ENCODE data around the gene HCN3. TPM values are rescaled to one million over a fixed set of nuclear protein-coding genes. Genes with fewer than 3 reads are reported as not detected.

Gene HCN3
- total and polyA plus RNA-seq, 2 of the 13 experiments (the other 11 are each of a cell fraction or from before 2014, with no cell fraction given): 2.4 to 10.2 TPM

GRCh38 chr1:155321639-155322503, 44.6 kb downstream of the HCN3 start:
- H3K36me3 ChIP-seq (replicated peaks in 1 of 2; ENCODE audit: control insufficient read depth in 1 of 2, insufficient read depth in 2 of 2, low read length in 2 of 2): peaks cover 6 to 27% of the 10 kb centered on the region in 2 experiments; a peak in 4 of 5 replicates
- TF ChIP-seq ZFX (CRISPR knock-in tag; IDR thresholded peaks at IDR 0.05; ENCODE audit: low read depth) (peak; percentile 33; the same call in 1 of the 2 replicates), NFE2L1 (CRISPR knock-in tag; IDR thresholded peaks at IDR 0.05; ENCODE audit: borderline replicate concordance) (no peak), ZNF263 (CRISPR knock-in tag; IDR thresholded peaks at IDR 0.05) (0 out of 2 replicates have a peak, but pooled peaks have one; percentile 26), ZNF839 (CRISPR knock-in tag; IDR thresholded peaks at IDR 0.05; ENCODE audit: borderline replicate concordance) (peak; percentile 6; the same call in 1 of the 2 replicates), ERF (CRISPR knock-in tag; IDR thresholded peaks at IDR 0.05) (no peak), ZNF350 (CRISPR knock-in tag; IDR thresholded peaks at IDR 0.05; ENCODE audit: borderline replicate concordance, low read depth) (0 out of 2 replicates have a peak, but pooled peaks have one; percentile 18), NR1H2 (CRISPR knock-in tag; IDR thresholded peaks at IDR 0.05; ENCODE audit: borderline replicate concordance, low read depth) (no peak), ZNF180 (CRISPR knock-in tag; IDR thresholded peaks at IDR 0.05; ENCODE audit: borderline replicate concordance, low read depth) (no peak), DZIP1 (CRISPR knock-in tag; IDR thresholded peaks at IDR 0.05) (no peak), ZNF225 (CRISPR knock-in tag; IDR thresholded peaks at IDR 0.05) (0 out of 2 replicates have a peak, but pooled peaks have one; percentile 26), YEATS4 (CRISPR knock-in tag; IDR thresholded peaks at IDR 0.05; ENCODE audit: borderline replicate concordance) (no peak), AKAP8 (CRISPR knock-in tag; IDR thresholded peaks at IDR 0.05) (peak; percentile 20; the same call in 1 of the 2 replicates)
- TF ChIP-seq, protein P1, sequence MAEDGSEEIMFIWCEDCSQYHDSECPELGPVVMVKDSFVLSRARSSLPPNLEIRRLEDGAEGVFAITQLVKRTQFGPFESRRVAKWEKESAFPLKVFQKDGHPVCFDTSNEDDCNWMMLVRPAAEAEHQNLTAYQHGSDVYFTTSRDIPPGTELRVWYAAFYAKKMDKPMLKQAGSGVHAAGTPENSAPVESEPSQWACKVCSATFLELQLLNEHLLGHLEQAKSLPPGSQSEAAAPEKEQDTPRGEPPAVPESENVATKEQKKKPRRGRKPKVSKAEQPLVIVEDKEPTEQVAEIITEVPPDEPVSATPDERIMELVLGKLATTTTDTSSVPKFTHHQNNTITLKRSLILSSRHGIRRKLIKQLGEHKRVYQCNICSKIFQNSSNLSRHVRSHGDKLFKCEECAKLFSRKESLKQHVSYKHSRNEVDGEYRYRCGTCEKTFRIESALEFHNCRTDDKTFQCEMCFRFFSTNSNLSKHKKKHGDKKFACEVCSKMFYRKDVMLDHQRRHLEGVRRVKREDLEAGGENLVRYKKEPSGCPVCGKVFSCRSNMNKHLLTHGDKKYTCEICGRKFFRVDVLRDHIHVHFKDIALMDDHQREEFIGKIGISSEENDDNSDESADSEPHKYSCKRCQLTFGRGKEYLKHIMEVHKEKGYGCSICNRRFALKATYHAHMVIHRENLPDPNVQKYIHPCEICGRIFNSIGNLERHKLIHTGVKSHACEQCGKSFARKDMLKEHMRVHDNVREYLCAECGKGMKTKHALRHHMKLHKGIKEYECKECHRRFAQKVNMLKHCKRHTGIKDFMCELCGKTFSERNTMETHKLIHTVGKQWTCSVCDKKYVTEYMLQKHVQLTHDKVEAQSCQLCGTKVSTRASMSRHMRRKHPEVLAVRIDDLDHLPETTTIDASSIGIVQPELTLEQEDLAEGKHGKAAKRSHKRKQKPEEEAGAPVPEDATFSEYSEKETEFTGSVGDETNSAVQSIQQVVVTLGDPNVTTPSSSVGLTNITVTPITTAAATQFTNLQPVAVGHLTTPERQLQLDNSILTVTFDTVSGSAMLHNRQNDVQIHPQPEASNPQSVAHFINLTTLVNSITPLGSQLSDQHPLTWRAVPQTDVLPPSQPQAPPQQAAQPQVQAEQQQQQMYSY (CRISPR knock-in tag; IDR thresholded peaks at IDR 0.05): peak; percentile 78; the same call in 1 of the 2 replicates
- TF ChIP-seq, protein P2, sequence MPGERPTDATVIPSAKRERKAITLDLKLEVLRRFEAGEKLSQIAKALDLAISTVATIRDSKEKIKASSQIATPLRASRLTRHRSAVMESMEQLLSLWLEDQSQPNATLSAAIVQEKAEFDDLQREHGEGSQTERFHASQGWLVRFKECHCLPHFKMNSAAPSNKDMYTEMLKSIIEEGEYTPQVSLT (CRISPR knock-in tag; IDR thresholded peaks at IDR 0.05; ENCODE audit: borderline replicate concordance, low read depth): no peak

More at GRCh38 chr1:155321639-155322503, 44.6 kb downstream of the HCN3 start:
- intact Hi-C loops (cut with micrococcal nuclease; ENCODE audit: unreplicated experiment): loop anchor here (5.0 kb wide), 3 partner anchors 45 to 270 kb away; partner anchors contain the start of genes HCN3, MTX1 and THBS3
- Histone ChIP-seq H2AFZ (ENCODE audit: low read length) (no peak overlapping the region), H4K20me1 (ENCODE audit: insufficient read depth, low read length) (peaks cover 5% of the 10 kb centered on the region), H3K27ac (ENCODE audit: extremely low read length, insufficient read depth, low read length) (peak overlapping the region; percentile 16), H3K9me3 (ENCODE audit: low read length) (no peaks in the 10 kb centered on the region), H3K9ac (ENCODE audit: insufficient read depth, low read depth, low read length) (0 out of 2 replicates have a peak overlapping the region, but pooled peaks have one; percentile 16), H3K27me3 (ENCODE audit: control insufficient read depth in 1 of 2, insufficient read depth in 2 of 2, low read length in 2 of 2) (no peaks in the 10 kb centered on the region; a peak in 1 of 5 replicates), H3K79me2 (ENCODE audit: insufficient read depth, low read length) (peaks cover 5% of the 10 kb centered on the region), H3K4me2 (ENCODE audit: low read depth, low read length) (peak overlapping the region; percentile 80), H3K4me3 (replicated peaks in 1 of 3; ENCODE audit: insufficient read depth in 1 of 3, low read depth in 2 of 3, low read length in 3 of 3) (peak overlapping the region; percentile 80 to 94 (median 81); a peak in 5 of 6 replicates), H3K4me1 (ENCODE audit: insufficient read depth, low read length) (peaks cover 33% of the 10 kb centered on the region)
- 49% methylated on average over 19 of the region's 27 CpGs for WGBS (ENCODE audit: low lambda C conversion rate)
- in situ Hi-C loops (cut with HindIII; ENCODE audit: extremely low pct_ligation_motif_present, low pct_unique_long_range_greater_than_20kb): no loop called here
- DNase-seq (ENCODE audit: low spot score): no peak
- no peak for ATAC-seq
- CTCF ChIA-PET (ENCODE audit: low intra/inter-chr PET ratio, low total read pairs): interaction anchor here (1.1 to 4.5 kb wide), 2 partner anchors 47 to 70 kb away, joined by 3 to 71 read pairs; no protein-coding TSS in a partner anchor
- FAIRE-seq: no peak
- POLR2A ChIA-PET: interaction anchor here (0.7 to 4.3 kb wide), 6 partner anchors 14 to 71 kb away, joined by 3 to 38 read pairs (median 8); partner anchors contain the start of genes CLK2, FDPS, PKLR and SCAMP3
- no TSS peak for BruUV-seq (replicated peaks)
